Activated CD8-positive, alpha-beta memory T cell treated with anti-CD3 and anti-CD28 coated beads, Interleukin-2, amount 50 U/mL, for 4 hours (primary cell): ENCODE data around the gene SMAD3.

Experiments used
- DNase-seq: peaks from one replicate; pipeline ENCODE4 v3.0.0-alpha.2; 2020

Gene SMAD3

DNA sequence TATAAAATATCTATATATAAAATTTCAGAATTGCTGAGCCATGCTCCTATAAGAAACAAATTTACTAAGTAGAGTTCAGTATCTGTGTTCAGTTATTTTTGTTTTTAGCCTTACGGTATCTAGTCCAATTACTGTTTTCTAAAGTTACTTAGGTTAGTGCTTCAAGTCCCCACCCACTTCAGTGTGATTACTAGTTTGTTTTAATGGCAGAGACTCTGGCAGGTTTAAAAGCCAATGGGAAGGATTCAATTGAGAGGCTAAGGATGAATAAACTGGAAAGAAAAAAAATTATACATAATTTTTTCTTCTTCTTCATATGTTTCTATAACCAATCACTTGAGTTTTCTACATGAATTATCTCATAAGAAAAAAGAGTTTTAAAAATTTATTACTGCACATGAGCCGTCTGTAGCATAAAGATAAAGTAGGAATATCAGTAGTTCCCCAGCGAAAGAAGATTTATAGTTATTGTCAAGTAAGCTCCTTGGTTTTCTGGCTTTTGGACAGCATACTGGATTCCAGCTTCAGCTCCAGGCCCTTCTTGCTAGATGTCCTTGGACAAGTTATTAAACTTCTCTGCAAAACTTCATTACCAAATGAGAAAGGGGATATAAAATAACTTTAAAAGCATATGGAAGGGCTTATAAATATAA is 142.3 kb downstream of the SMAD3 start:
- no peak for DNase-seq

DNA sequence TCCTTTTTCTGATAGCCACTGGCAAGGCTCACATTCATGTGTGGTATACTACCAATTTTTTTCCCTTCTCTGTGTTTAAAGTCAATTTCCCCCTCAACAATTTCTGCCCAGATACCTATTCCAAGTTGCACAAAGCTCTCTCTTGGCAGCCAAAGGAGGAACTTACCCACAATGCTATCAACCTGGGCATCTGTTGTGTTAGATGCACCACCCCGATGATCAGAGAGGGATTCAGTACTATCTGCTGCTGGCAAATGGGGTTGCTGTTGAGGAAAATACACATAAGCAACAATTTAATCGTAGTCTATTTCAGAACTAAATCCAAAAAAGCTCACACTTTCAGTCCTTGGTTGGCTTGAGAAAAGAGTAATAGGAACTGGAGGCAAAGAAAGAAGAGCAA is 143.0 kb downstream of the SMAD3 start:
- DNase-seq = no peak

DNA sequence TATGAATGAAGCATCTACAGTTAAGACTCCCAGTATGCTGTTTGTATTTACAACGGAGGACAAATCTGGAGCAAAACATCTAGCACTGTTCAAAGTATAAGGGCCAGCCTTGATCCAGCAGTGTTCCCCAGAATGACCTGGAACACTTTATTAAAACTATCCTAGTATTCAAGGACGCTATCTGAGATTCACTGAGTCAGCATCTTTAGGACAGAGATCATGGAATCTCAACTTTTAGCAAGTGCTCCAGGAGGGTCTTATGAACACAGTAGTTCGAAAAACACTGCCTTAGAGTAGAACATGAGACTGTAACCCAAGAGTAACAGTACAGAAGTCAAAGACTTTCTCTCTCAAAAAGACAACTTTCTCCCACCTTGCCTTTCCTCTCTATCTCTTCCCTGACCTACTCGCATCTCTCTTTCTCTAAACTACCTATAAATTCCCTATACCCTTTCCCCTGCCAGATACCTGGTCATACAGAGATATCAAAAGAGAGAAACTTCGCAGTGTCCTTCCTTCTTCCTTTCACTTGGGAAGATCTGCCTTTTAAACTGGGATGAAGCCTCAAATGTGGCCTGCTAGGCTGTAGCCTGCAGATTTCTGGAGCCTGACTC is 145.3 kb downstream of the SMAD3 start:
- no peak for DNase-seq

DNA sequence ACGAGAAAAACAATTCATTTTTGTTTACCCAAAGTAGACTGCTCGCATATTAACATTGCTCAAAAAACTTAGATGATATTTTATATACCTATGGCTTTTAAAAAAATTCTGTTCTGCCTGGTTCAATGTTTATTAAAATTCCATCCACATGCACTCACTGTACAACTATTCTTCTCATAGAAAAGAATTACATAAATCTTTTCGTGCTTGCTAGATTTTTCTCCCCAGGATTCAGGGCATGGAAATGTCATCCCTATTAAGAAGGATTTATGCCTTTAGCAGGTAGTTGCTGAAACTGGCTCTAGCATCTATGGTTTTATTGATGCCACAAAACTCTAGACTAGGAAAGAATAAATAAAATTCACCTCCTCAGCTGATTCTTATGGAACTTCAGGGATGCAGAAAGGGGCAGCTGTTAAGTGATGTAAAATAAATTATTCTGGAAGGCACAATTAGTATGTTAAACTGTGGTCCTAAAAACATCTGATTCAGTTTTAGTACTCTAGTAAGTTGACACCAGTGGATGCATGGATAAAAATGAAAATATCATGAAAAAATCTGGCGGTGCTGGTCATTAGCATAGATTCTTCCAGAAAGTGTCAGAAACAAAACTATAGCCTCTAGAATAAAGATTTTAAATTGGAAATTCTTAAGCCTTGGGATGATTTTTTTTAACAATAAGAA is 147.4 kb downstream of the SMAD3 start:
- no peak for DNase-seq

GRCh38 chr15:67215102-67215501 is 149.7 kb downstream of the SMAD3 start:
- DNase-seq = no peak

GRCh38 chr15:67216859-67217258 is 151.5 kb downstream of the SMAD3 start:
- no peak for DNase-seq

DNA sequence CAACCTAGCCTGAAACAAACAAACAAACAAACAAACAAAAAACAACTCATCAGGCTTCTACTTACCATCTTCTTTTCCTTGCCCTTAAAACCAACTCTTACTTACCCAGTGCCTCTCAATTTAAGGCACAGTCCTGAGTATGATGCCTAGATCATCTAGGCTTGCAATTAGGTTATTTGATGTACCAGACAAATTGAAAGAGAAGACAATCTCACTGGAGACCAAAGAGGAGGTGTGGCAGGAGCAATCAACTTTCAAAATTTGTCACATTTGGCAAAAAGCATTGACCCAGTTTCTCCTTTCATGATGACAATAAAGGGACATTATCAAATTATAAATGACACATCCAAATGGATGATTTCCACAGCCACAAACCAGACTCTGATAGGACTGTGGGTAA is 153.0 kb downstream of the SMAD3 start:
- DNase-seq = no peak

- DNase-seq = no peak
Measured at GRCh38 chr15:67219288-67219687, 153.9 kb downstream of the SMAD3 start.

- DNase-seq = no peak
Measured at GRCh38 chr15:67224889-67225288, 159.5 kb downstream of the SMAD3 start.

DNA sequence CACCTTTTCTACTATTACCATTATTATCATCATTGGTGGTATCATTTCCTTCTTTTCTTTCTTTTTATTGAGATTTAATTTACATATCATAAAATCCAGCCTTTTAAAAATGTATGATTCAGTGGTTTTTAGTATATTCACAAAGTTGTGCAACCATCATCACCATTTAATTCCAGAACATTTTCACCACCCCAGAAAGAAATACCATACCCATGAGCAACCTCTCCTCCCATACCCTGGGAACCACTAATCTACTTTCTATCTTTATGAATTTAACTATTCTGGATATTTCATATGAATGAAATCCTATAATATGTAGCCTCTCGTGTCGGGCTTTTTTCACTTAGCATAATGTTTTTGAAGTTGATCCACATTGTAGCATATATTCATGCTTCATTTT is 159.9 kb downstream of the SMAD3 start:
- DNase-seq = no peak

DNA sequence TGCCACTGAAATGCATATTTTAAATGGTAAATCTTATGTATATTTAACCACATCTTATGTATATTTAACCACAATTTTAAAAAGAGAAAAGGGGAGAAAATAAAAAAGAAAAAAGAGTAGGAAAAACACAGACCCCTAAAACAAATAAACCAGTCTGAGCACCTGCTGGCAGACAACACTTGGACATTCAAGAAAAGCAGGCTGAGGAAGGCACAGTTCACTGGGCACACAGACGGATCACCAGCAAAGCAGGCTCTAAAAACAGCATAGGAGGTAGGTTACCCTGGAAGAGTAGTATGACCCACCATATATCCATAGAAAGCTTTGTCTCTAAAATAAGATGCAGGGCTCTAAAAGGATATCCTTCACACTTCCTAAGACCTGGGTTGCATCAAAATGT is 162.0 kb downstream of the SMAD3 start:
- no peak for DNase-seq

GRCh38 chr15:67227846-67228245 is 162.4 kb downstream of the SMAD3 start:
- DNase-seq = no peak

- no peak for DNase-seq
Measured at GRCh38 chr15:67228286-67228685, 162.9 kb downstream of the SMAD3 start.

- DNase-seq = no peak
Measured at GRCh38 chr15:67230504-67230903, 165.1 kb downstream of the SMAD3 start.

GRCh38 chr15:67232591-67232990 is 167.2 kb downstream of the SMAD3 start:
- DNase-seq = no peak

DNA sequence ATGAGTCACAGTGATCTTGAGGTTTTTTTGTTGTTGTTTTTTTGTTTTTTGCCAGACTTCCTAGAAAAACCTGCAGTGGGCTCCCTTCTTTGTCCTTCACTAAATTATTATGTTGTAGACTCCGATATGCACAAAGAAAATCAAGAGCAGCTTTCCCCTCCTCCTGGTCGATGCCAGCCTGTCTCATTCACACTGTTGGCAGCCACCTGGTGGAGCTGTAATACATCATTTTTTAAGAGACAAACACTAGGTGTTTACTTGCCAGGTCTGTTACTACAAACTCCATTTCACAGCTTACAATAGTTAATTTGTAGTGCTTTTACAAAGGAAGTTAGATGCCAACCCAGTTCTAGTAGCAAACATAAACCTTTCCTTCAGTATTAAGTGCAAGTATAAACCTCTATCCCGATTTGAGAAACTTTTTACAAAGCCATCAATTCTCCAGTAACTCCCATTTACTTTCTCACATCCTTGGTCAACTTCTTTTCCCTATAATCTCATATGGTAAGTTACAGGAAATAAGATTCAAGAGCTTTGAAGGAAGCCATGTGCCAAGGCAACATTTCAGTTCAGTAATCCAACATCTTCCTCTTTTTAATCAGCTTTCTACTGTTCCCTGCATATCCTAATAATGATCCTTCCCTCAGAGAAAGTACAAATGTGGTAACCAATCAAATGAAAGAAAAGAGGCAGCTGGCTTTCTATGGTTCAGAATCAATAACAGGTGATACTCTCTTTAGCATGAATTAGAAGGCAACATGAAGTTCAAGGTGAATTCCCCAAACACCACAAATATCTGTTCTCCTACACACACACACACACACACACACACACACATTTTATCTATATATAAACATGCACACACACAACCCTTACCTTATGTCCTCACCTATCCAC is 175.1 kb downstream of the SMAD3 start:
- no peak for DNase-seq

GRCh38 chr15:67241132-67241855 is 175.9 kb downstream of the SMAD3 start:
- no peak for DNase-seq

- DNase-seq = no peak
Measured at GRCh38 chr15:67242708-67243111, 177.3 kb downstream of the SMAD3 start.
